Thoracic aorta (tissue), 2 donors: ENCODE data around the gene MAFF. TPM values are rescaled to one million over a fixed set of nuclear protein-coding genes. Genes with fewer than 3 reads are reported as not detected.
"Not testable (repeated sequence)": the region's sequence is repeated elsewhere in the genome, so short reads cannot be mapped to it uniquely, and the experiment has no call there.

Source experiments
- ATAC-seq: fragments of 150-250 bp; one replicate; pipeline ENCODE4 v1.8.0; 2017; ENCODE audit warnings: low read depth; ENCODE audit not compliant: insufficient number of reproducible peaks, low FRiP score
- DNase-seq: peaks from one replicate; pipeline ENCODE4 v3.0.0-alpha.2; 2020; ENCODE audit warnings: low spot score
- H3K27ac ChIP-seq, 2 donors: fragments of 200-600 bp; sonication (generic); 1 replicate in 1 of 2; 2 replicates in 1 of 2; pipeline ENCODE4 v1.5.1; 2016; ENCODE audit warnings: mild to moderate bottlenecking in 2 of 2, moderate library complexity in 2 of 2
- H3K27me3 ChIP-seq: fragments of 200-600 bp; sonication (generic); replicated peaks from 2 replicates; pipeline ENCODE4 v1.6.0; 2016; ENCODE audit warnings: mild to moderate bottlenecking; ENCODE audit not compliant: insufficient read depth
- H3K36me3 ChIP-seq: fragments of 200-600 bp; sonication (generic); one replicate; pipeline ENCODE4 v1.5.1; 2016
- H3K4me1 ChIP-seq, 2 donors: fragments of 200-600 bp; sonication (generic); 1 replicate in 1 of 2; 2 replicates in 1 of 2; pipeline versions ENCODE4 v1.5.1 to v1.6.0; 2016; ENCODE audit warnings: low read depth in 2 of 2, mild to moderate bottlenecking in 1 of 2; ENCODE audit not compliant: control insufficient read depth in 1 of 2
- H3K4me3 ChIP-seq: fragments of 200-600 bp; sonication (generic); 2 replicates; pipeline ENCODE4 v1.5.1; 2016; ENCODE audit warnings: mild to moderate bottlenecking
- H3K9me3 ChIP-seq: fragments of 200-600 bp; sonication (generic); 2 replicates; pipeline ENCODE4 v1.5.1; 2016
- total RNA-seq, 2 donors: library from RNA; depleted of rRNA; stranded (reverse); fragments of >200 nt; gene quantifications; one replicate each; pipeline versions ENCODE4 v1.1.0 to v1.2.3, GENCODE V29; 2016
- TF ChIP-seq, protein P1 (sequence below): fragments of 200-600 bp; sonication (generic); IDR thresholded peaks from one replicate; pipeline ENCODE4 v1.5.1; 2019; ENCODE audit warnings: antibody characterized with exemption

The MAFF gene
- total RNA-seq, 2 donors from 2014 or later, result 97.6 to 111 TPM

DNA sequence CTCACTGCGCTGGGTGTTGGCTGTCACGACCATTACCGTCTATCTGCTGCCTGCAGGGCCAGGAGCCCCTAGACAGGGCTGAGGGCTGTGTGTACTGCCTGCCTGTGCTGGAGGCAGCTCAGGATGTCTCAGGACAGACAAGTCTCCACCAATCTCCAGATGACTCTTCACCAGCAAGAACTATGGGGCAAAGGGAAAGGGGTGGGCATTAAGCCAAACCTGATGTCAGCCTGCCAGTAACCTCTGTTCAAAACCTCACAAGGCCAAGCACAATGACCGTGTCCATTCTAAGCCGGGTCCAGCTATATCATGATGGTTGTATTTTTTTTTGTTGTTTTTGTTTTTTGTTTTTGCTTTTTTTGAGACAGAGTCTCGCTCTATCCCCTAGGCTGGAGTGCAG lies 31.6 kb downstream of the MAFF start:
- Histone ChIP-seq H3K36me3 (peaks cover 36% of the 10 kb centered on the region), H3K4me3 (no peak overlapping the region), H3K9me3 (no peaks in the 10 kb centered on the region), H3K27me3 (no peaks in the 10 kb centered on the region), H3K4me1 (peaks cover 6 to 28% of the 10 kb centered on the region in 2 donors), H3K27ac (no peak overlapping the region)
- ATAC-seq (no peak), DNase-seq (no peak)
- TF ChIP-seq, protein P1, sequence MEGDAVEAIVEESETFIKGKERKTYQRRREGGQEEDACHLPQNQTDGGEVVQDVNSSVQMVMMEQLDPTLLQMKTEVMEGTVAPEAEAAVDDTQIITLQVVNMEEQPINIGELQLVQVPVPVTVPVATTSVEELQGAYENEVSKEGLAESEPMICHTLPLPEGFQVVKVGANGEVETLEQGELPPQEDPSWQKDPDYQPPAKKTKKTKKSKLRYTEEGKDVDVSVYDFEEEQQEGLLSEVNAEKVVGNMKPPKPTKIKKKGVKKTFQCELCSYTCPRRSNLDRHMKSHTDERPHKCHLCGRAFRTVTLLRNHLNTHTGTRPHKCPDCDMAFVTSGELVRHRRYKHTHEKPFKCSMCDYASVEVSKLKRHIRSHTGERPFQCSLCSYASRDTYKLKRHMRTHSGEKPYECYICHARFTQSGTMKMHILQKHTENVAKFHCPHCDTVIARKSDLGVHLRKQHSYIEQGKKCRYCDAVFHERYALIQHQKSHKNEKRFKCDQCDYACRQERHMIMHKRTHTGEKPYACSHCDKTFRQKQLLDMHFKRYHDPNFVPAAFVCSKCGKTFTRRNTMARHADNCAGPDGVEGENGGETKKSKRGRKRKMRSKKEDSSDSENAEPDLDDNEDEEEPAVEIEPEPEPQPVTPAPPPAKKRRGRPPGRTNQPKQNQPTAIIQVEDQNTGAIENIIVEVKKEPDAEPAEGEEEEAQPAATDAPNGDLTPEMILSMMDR, result no peak

DNA sequence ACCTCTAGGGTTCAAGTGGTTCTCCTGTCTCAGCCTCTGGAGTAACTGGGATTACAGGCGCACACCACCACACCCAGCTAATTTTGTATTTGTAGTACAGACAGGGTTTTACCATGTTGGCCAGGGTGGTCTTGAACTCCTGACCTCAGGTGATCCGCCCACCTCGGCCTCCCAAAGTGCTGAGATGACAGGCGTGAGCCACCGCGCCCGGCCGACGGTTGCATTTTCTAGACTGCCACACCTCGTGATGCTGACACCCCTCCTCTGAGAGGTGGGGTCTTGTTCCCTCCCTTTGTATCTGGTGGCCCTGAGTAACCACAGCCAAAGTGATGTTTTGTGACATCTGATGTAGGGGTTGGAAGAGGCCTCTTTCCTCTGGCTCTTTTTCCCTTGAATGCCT lies 32.1 kb downstream of the MAFF start:
- ATAC-seq, H3K27ac ChIP-seq, H3K27me3 ChIP-seq, H3K4me3 ChIP-seq, H3K9me3 ChIP-seq, DNase-seq: not testable (repeated sequence)
- Histone ChIP-seq H3K4me1 (peaks cover 10 to 28% of the 10 kb centered on the region in 2 donors), H3K36me3 (peaks cover 36% of the 10 kb centered on the region)

DNA sequence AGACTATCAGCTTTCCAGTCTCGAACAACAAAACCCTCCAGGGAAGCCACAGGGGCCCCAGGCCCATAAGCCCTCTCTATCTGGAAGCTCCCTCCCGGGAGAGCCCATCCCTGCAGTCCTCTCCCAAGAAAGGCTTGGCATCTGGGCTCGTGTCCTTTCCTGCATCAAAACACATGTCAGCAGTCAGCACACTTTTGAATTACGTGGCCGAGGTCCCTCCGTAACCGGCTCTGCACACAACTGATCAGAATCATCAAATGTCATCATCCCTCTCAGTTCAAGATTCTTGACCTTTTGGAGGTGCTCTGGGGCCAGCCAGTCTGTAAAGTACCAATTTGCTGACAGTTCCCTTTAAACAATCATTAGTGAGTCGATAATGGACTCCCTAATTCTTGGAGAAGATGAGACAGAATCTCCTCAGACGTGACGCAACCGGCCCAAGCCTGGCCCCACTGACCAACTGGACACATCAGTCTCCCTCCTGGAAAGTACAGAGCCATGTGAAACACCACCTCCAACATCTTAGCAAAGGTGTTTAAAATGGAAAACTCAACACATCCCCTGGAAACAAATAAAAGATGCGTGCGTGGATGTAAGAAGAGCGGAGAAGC lies 33.6 kb downstream of the MAFF start:
- no peaks in the 10 kb centered on the region for H3K9me3 ChIP-seq
- DNase-seq, result no peak
- TF ChIP-seq, protein P1, result no peak
- peaks cover 17 to 37% of the 10 kb centered on the region in 2 donors for H3K4me1 ChIP-seq
- ATAC-seq, result no peak
- H3K27me3 ChIP-seq, result no peaks in the 10 kb centered on the region
- H3K36me3 ChIP-seq, result peaks cover 32% of the 10 kb centered on the region
- H3K27ac ChIP-seq, result no peak overlapping the region
- no peak overlapping the region for H3K4me3 ChIP-seq

DNA sequence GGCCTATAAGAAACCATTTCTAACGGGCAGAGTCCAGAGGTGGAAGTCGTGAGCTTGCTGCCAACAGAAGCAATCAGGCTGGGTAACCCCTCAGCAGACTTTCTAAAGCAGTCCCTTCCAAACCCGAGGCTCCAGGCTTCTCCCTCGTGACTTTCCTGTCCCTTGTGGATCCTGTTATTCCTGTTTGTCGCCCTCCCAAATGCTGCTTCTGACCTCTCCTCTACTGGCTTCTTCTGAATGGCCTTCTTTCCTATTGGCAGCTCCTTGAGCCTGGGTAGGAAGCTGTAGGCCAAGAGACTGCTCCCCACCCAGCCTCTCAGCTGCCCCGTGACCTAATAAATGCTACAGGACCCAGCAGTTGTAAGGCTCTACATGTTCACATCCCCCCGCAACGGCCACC lies 35.0 kb downstream of the MAFF start:
- TF ChIP-seq, protein P1, result no peak
- H3K36me3 ChIP-seq, result peaks cover 20% of the 10 kb centered on the region
- no peak for DNase-seq
- H3K9me3 ChIP-seq, result no peaks in the 10 kb centered on the region
- H3K4me3 ChIP-seq, result no peak overlapping the region
- ATAC-seq, result no peak
- H3K27ac ChIP-seq, result no peak overlapping the region
- H3K27me3 ChIP-seq, result no peaks in the 10 kb centered on the region
- peaks cover 17 to 47% of the 10 kb centered on the region in 2 donors for H3K4me1 ChIP-seq

DNA sequence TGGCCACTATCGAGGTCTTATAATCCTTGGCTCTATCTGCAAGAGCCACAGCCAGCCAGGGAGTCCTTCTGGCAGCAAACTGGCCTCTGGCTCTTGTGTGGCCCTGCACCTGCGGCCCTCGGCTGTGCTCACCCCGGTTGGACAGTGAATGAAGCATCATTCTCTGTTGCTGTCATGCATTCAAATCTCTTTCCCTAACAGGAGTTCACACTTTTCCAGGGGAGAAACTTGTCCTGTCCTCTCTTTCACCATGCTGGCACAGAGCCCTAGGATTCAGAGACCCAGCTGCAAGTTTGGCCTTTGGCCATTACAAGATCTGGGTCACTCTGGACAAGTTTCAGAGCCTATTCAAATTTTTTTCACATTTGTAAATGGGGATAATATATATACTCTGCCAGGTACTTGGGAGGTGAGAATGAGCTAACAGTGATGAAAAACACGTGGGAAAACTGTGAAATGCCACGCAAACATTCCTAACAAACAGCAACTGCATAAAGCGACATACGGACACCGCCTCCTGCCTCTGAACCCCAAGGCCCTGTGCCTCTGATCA lies 36.8 kb downstream of the MAFF start:
- TF ChIP-seq, protein P1, result no peak
- Histone ChIP-seq H3K9me3 (no peaks in the 10 kb centered on the region), H3K36me3 (peaks cover 10% of the 10 kb centered on the region), H3K4me1 (peaks cover 17 to 56% of the 10 kb centered on the region in 2 donors), H3K27ac (peak overlapping the region; percentile 79 to 85), H3K4me3 (no peak overlapping the region), H3K27me3 (no peaks in the 10 kb centered on the region)
- ATAC-seq, result no peak
- no peak for DNase-seq
